HCT116 (cell line): Measurements from ENCODE around the gene HOXA7. TPM values are rescaled to one million over a fixed set of nuclear protein-coding genes. Genes with fewer than 3 reads are reported as not detected.

Source experiments
- ATAC-seq: fragments of 200-7000 bp; cut with Tn5 transposase; 2 replicates; pipeline ENCODE4 v1.9.1; 2020; ENCODE audit warnings: mild to moderate bottlenecking, moderate library complexity
- BruUV-seq: library from RNA; stranded (reverse); fragments of 400-500 nt; replicated peaks from 2 replicates; lab custom pipeline; 2021; lab: Mats Ljungman, UMichigan
- CTCF ChIA-PET: fragments of 300-600 bp; sonication (Branson Sonifier 250); formaldehyde crosslinking; loops from one replicate; lab custom pipeline; 2021; ENCODE audit warnings: antibody characterized with exemption; lab: Charles Lee
- POLR2A ChIA-PET: fragments of 300-600, 350-600 bp; sonication (Branson Sonifier 250); formaldehyde crosslinking; loops from one replicate; lab custom pipeline; 2021; ENCODE audit warnings: antibody characterized with exemption; lab: Charles Lee
- RAD21 ChIA-PET, 2 experiments: fragments of 300-600 bp; sonication (Branson Sonifier 250); formaldehyde crosslinking; loops; one replicate each; lab custom pipeline; 2023; ENCODE audit warnings: low total read pairs in 2 of 2; ENCODE audit not compliant: uncharacterized antibody in 2 of 2, unreplicated experiment in 2 of 2, low non-redundant PET in 1 of 2; lab: Charles Lee
- DNase-seq: peaks from one replicate; pipeline ENCODE4 v3.0.0-alpha.2; 2010; ENCODE audit warnings: low read depth, low spot score
- H2AFZ ChIP-seq: fragments of 200-600 bp; shearing (Covaris generic), sonication (generic); 2 replicates; pipeline ENCODE4 v1.6.1; 2017; ENCODE audit warnings: low read depth, mixed run types, mixed read lengths, antibody characterized with exemption, low read length; ENCODE audit not compliant: poor library complexity, severe bottlenecking
- H3K27ac ChIP-seq: 2 replicates; pipeline ENCODE4 v1.5.1; 2012; ENCODE audit warnings: low read depth, low read length
- H3K27me3 ChIP-seq: fragments of 200-600 bp; sonication (generic); 2 replicates; pipeline ENCODE4 v1.6.1; 2016; ENCODE audit warnings: mixed run types, low read length, mixed read lengths; ENCODE audit not compliant: insufficient read depth
- H3K36me3 ChIP-seq, 2 experiments: fragments of 200-500 bp in 1 of 2; fragments of 200-600 bp in 1 of 2; sonication (Bioruptor generic) in 1 of 2; sonication (generic) in 1 of 2; 2 replicates each; pipeline versions ENCODE4 v1.5.1 to v1.6.1; 2014 to 2016; ENCODE audit warnings: low read length in 2 of 2, inconsistent platforms in 1 of 2, mixed read lengths in 1 of 2, mixed run types in 1 of 2; ENCODE audit not compliant: insufficient read depth in 2 of 2, control insufficient read depth in 1 of 2
- H3K4me1 ChIP-seq, 2 experiments: fragments of 200-600 bp in 1 of 2; sonication (generic) in 1 of 2; 2 replicates each; pipeline versions ENCODE4 v1.5.1 to v1.6.1; 2012 to 2017; ENCODE audit warnings: low read length in 2 of 2, inconsistent platforms in 1 of 2, mild to moderate bottlenecking in 1 of 2, mixed read lengths in 1 of 2, mixed run types in 1 of 2, moderate library complexity in 1 of 2; ENCODE audit not compliant: insufficient read depth in 2 of 2, control insufficient read depth in 1 of 2
- H3K4me2 ChIP-seq: fragments of 200-600 bp; sonication (generic); 2 replicates; pipeline ENCODE4 v1.6.1; 2017; ENCODE audit warnings: mixed run types, low read length, mixed read lengths
- H3K4me3 ChIP-seq, 2 experiments: fragments of 200-600 bp in 1 of 2; sonication (generic) in 1 of 2; replicated peaks in 1 of 2; 2 replicates each; pipeline ENCODE4 v1.5.1; 2011 to 2016; ENCODE audit warnings: low read length in 2 of 2, control low read depth in 1 of 2, low read depth in 1 of 2, mild to moderate bottlenecking in 1 of 2, mixed read lengths in 1 of 2, mixed run types in 1 of 2
- H3K79me2 ChIP-seq: fragments of 200-600 bp; sonication (generic); 2 replicates; pipeline ENCODE4 v1.6.1; 2017; ENCODE audit warnings: mild to moderate bottlenecking, mixed run types, low read length, moderate library complexity, mixed read lengths; ENCODE audit not compliant: insufficient read depth
- H3K9ac ChIP-seq: fragments of 200-600 bp; sonication (generic); 2 replicates; pipeline ENCODE4 v1.6.1; 2016; ENCODE audit warnings: low read length, mixed read lengths
- H3K9me2 ChIP-seq: fragments of 200-600 bp; sonication (generic), shearing (Covaris generic); 2 replicates; pipeline ENCODE4 v1.6.1; 2017; ENCODE audit warnings: mixed run types, mild to moderate bottlenecking, moderate library complexity; ENCODE audit not compliant: insufficient read depth
- H3K9me3 ChIP-seq, 2 experiments: fragments of 200-500 bp in 1 of 2; fragments of 200-600 bp in 1 of 2; sonication (Bioruptor generic) in 1 of 2; sonication (generic) in 1 of 2; 2 replicates each; pipeline ENCODE4 v1.6.1; 2014 to 2017; ENCODE audit warnings: low read length in 2 of 2, mixed read lengths in 2 of 2, inconsistent platforms in 1 of 2, low read depth in 1 of 2, mild to moderate bottlenecking in 1 of 2, mixed run types in 1 of 2, moderate library complexity in 1 of 2; ENCODE audit not compliant: control insufficient read depth in 1 of 2, insufficient read depth in 1 of 2
- H4K20me1 ChIP-seq: fragments of 200-600 bp; sonication (generic), shearing (Covaris generic); 2 replicates; pipeline ENCODE4 v1.6.1; 2017; ENCODE audit warnings: mixed run types, mild to moderate bottlenecking, moderate library complexity; ENCODE audit not compliant: insufficient read depth
- ELF1 ChIP-seq: IDR thresholded peaks from 2 replicates; pipeline ENCODE4 v1.6.1; 2012; ENCODE audit warnings: low read depth, borderline replicate concordance
- EZH2phosphoT487 ChIP-seq: fragments of 200-600 bp; IDR thresholded peaks from 2 replicates; pipeline ENCODE4 v1.6.1; 2018; ENCODE audit warnings: antibody characterized with exemption, borderline replicate concordance
- JUND ChIP-seq: IDR thresholded peaks from 2 replicates; pipeline ENCODE4 v1.6.1; 2012
- POLR2A ChIP-seq: IDR thresholded peaks from 2 replicates; pipeline ENCODE4 v1.7.0; 2011; ENCODE audit warnings: borderline replicate concordance; ENCODE audit not compliant: insufficient read depth, insufficient read length; ENCODE audit errors: extremely low read depth
- POLR2AphosphoS5 ChIP-seq: IDR thresholded peaks from 2 replicates; pipeline ENCODE4 v1.6.1; 2011; ENCODE audit warnings: mild to moderate bottlenecking, low read depth, low read length, moderate library complexity
- RAD21 ChIP-seq: IDR thresholded peaks from 2 replicates; pipeline ENCODE4 v1.6.1; 2012; ENCODE audit warnings: low read depth, mild to moderate bottlenecking
- YY1 ChIP-seq: IDR thresholded peaks from 2 replicates; pipeline ENCODE4 v1.6.1; 2011; ENCODE audit warnings: low read length, low read depth, moderate library complexity, mild to moderate bottlenecking; ENCODE audit not compliant: insufficient replicate concordance; ENCODE audit errors: extremely low read depth
- intact Hi-C: fragments of 100-400 bp; cut with micrococcal nuclease; formaldehyde crosslinking; loops from 2 replicates; pipeline ENCODE4 v1.10.0; 2022
- microRNA counts: library from miRNA; unstranded; fragments of <30 nt; microRNA quantifications from one replicate; lab custom pipeline; 2015
- microRNA-seq: library from miRNA; unstranded; fragments of <30 nt; microRNA quantifications from one replicate; pipeline ENCODE4, GENCODE V29; 2016; ENCODE audit warnings: borderline number of aligned reads
- total RNA-seq: library from RNA; stranded (reverse); gene quantifications from one replicate; pipeline ENCODE4 v1.2.1, GENCODE V29; 2021; ENCODE audit not compliant: unreplicated experiment
- TF ChIP-seq, protein P1 (sequence below): IDR thresholded peaks from 2 replicates; pipeline ENCODE4 v1.6.1; 2011; ENCODE audit warnings: mild to moderate bottlenecking, low read length, moderate library complexity; ENCODE audit not compliant: insufficient replicate concordance; ENCODE audit errors: extremely low read depth

Gene HOXA7
- total RNA-seq, 1 experiment from 2014 or later, result 15.0 TPM

DNA sequence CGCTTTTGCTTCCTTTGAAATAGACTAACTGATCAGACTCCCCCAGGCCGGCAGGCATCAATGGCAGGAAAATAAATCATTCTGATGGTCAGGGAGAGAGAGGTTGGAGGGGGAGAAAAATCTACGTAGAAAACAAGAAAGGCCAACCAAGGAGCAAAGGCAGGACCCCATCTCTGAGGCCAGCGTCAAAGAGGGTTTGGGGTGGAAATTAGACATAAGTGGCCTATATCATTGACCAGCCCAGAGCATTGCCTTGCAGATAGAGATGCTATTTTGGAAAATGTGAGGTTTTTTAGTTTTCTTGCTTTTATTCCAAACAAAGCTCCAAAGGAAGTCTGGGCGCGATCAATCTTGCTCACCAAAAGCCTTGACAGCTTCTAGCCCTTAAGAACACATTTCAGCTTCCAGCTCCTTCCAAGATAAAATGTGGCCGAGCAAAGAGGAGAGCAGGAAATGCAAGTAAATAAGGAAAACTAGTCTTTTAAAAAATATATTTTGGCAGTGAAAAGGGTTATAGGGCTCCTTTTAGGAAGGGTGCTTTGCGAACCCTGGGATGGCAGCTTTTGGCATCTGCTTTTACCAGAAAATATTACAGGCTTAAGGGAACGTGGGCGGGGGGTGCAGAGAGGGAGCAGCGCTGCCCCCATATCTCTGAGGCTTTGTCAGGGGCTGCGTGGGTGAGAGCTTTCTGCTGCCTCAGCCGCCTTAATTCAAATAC, 52.0 kb downstream of the HOXA7 start:
- no peaks in the 10 kb centered on the region for H3K9me2 ChIP-seq
- POLR2A ChIA-PET, result interaction anchor here (0.9 kb wide), 1 partner anchor 11 kb away, joined by 3 read pairs; no protein-coding TSS in a partner anchor
- H3K36me3 ChIP-seq, result no peaks in the 10 kb centered on the region
- DNase-seq (no peak), ATAC-seq (no peak)
- H3K9me3 ChIP-seq, result no peaks in the 10 kb centered on the region
- BruUV-seq, result no TSS peak
- RAD21 ChIA-PET, result interaction anchor here in 1 of 2 experiments (0.7 kb wide), 1 partner anchor 695 kb away, joined by 3 read pairs; no protein-coding TSS in a partner anchor
- H2AFZ ChIP-seq, result no peak overlapping the region
- no peak overlapping the region for H3K9ac ChIP-seq
- no peak overlapping the region for H3K4me2 ChIP-seq
- no peaks in the 10 kb centered on the region for H3K79me2 ChIP-seq
- no peak overlapping the region for H3K27ac ChIP-seq
- CTCF ChIA-PET, result no interaction called here
- no peaks in the 10 kb centered on the region for H3K27me3 ChIP-seq
- H3K4me1 ChIP-seq, result no peaks in the 10 kb centered on the region
- no peaks in the 10 kb centered on the region for H4K20me1 ChIP-seq
- TF ChIP-seq JUND, result no peak
- TF ChIP-seq YY1, result no peak
- no peak for TF ChIP-seq RAD21
- TF ChIP-seq POLR2AphosphoS5, result no peak
- TF ChIP-seq ELF1, result no peak
- TF ChIP-seq EZH2phosphoT487, result no peak
- TF ChIP-seq, protein P1, sequence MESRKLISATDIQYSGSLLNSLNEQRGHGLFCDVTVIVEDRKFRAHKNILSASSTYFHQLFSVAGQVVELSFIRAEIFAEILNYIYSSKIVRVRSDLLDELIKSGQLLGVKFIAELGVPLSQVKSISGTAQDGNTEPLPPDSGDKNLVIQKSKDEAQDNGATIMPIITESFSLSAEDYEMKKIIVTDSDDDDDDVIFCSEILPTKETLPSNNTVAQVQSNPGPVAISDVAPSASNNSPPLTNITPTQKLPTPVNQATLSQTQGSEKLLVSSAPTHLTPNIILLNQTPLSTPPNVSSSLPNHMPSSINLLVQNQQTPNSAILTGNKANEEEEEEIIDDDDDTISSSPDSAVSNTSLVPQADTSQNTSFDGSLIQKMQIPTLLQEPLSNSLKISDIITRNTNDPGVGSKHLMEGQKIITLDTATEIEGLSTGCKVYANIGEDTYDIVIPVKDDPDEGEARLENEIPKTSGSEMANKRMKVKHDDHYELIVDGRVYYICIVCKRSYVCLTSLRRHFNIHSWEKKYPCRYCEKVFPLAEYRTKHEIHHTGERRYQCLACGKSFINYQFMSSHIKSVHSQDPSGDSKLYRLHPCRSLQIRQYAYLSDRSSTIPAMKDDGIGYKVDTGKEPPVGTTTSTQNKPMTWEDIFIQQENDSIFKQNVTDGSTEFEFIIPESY, result no peak
- TF ChIP-seq POLR2A, result no peak
- TF ChIP-seq, all 23 proteins: peak for 0
- H3K4me3 ChIP-seq, result no peak overlapping the region
- intact Hi-C loops, result no loop called here

MicroRNAs within 50 kb of the gene (microRNA counts, 767-probe panel; counts per million panel counts)
- not detected for microRNA hsa-miR-196b-5p (lab: Ali Mortazavi, UCI)

Small RNA genes lying within 50 kb of the gene (microRNA-seq; reads per million reads assigned to microRNA genes)
- gene MIR196B, result 5,701 reads per million, percentile 93 among the genes with 10 or more reads in this experiment

Other genes with a start within 250 kb of the HOXA7 start
- 2.8 TPM for gene HOXA1, start 60.7 kb downstream of the HOXA7 start, total RNA-seq
- 0.57 TPM for gene HOXA2, start 54.0 kb downstream of the HOXA7 start, total RNA-seq
- 2.0 TPM for gene HOXA4, start 25.9 kb downstream of the HOXA7 start, total RNA-seq
- gene HOXA5, start 13.0 kb downstream of the HOXA7 start, total RNA-seq, result 6.7 TPM
- 12.7 TPM for gene HOXA6, start 8.9 kb downstream of the HOXA7 start, total RNA-seq
- 9.2 TPM for gene HOXA3, start 4.1 kb downstream of the HOXA7 start, total RNA-seq
- 91.0 TPM for gene HOXA9, start 8.9 kb upstream of the HOXA7 start, total RNA-seq
- 19.6 TPM for gene HOXA10, start 17.6 kb upstream of the HOXA7 start, total RNA-seq
- 6.8 TPM for gene HOXA11, start 28.6 kb upstream of the HOXA7 start, total RNA-seq
- gene HOXA13, start 43.4 kb upstream of the HOXA7 start, total RNA-seq, result 3.6 TPM
- 0.25 TPM for gene EVX1, start 86.1 kb upstream of the HOXA7 start, total RNA-seq